HG03095 (cell line): Measurements from ENCODE around the gene PARL.
"Not testable (repeated sequence)": the region's sequence is repeated elsewhere in the genome, so short reads cannot be mapped to it uniquely, and the experiment has no call there.

Experiments used
- ATAC-seq: cut with Tn5 transposase; IDR thresholded peaks from one replicate; pipeline ENCODE4 v1.9.1; 2021; ENCODE audit warnings: moderate library complexity; ENCODE audit not compliant: unreplicated experiment

The PARL gene

GRCh38 chr3:183904833-183905780 is 20.4 kb upstream of the PARL start:
- ATAC-seq = no peak

DNA sequence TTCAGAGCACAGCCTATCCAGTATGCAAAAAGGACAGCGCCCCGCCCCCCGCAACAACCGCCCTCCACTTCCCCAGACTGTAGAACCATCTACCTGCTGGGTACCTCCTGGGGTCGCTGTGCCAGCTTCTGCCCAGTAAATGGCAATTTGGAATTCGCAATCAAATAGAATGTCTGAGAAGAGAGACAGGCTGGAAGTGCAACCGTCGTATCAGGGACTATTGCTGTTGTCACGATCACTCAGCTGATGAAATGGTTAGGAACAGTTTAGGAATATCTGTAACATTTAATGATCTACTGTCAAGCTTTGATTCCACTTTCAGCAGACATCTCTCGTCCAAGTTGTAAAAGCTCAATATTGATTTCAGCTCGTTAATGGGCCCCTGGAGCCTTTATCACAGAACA is 13.3 kb upstream of the PARL start:
- ATAC-seq = no peak

DNA sequence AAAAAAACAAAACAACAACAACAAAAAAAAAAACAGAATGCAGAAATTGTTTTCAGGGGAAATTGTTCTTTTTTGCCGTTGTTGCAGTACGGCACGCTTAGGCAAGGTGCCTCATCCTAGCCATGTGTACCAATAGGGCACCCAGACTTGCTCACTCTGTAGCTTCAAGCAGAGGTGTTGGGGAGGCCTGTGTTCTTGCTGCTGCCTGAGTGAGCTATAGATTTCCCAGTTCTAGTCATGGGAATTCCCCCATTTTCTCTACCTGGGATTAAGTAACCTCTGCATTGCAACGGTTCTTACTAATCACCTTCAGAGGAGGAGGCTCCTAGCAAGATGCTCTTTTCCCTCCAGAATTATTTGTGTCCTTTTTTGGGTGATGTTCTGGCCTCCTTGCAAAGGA is 12.9 kb upstream of the PARL start:
- no peak for ATAC-seq

DNA sequence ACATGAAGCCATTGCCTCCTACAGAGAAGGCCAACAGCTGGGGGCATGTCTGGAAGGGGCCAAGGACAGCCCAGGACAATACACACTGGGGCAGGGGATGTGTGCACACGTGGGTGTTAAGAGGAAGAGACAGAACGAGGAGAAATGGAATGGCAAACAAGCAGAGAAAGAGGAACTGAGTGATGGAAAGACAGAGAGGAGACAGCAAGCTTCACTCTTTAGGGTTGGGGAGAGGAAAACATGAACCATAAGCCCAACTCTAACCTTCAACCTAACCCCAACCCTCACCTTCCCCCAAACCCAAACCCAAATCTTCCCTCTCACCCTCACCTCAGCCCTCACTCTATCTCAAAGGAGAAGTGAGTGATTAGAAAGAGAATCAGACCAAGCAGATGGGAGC is 11.9 kb upstream of the PARL start:
- no peak for ATAC-seq

GRCh38 chr3:183896184-183896583 is 11.5 kb upstream of the PARL start:
- no peak for ATAC-seq

DNA sequence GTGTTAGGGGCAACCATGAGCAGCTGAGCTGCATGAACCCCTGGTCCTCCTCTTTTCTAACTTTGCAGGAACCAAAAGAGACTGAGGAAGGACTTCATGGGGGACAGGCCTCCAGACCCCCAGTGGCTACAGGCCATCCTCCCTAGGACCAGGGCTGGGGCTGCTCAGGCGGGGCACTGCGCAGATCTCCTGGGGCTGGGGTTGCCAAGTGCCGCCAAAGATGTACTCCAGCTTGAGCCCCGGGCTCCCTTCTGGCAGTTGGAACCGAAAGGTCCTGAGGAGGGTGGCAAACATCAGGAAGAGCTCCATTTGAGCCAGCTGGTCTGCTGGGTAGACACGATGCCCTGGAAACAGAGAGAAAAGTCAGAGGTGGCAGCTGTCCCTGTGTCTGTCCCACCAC is 11.1 kb upstream of the PARL start:
- ATAC-seq = no peak

- peak; percentile 55 for ATAC-seq
Measured at GRCh38 chr3:183895296-183895695, 10.6 kb upstream of the PARL start.

DNA sequence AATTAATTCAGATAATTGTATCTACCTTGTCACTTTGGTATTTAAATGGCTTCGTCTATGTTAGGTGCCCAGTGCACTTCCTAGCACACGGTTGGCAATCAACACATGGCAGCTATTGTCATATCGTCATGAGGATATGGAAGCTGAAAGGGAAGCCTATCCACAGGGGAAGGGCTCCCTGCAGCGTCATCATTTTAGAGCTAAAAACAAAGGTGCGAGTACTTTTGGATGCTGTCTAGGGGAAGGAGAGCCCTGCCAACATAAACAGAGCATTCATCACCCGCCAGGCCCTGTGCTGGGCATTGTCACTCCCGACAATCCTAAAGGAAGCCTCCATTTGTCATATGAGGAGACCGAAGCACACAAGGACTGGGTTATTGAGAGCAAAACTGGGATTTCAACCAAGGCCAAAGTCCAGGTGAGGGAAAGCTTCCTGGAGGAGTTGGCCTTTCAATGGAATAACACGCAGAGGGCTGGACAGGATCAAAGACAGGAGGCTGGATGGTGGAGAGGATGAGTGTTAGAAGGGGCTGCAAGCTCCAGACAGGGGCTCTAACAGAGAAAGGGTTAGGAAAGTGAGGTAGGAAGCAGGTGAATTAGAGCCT is 8.0 kb upstream of the PARL start:
- no peak for ATAC-seq

DNA sequence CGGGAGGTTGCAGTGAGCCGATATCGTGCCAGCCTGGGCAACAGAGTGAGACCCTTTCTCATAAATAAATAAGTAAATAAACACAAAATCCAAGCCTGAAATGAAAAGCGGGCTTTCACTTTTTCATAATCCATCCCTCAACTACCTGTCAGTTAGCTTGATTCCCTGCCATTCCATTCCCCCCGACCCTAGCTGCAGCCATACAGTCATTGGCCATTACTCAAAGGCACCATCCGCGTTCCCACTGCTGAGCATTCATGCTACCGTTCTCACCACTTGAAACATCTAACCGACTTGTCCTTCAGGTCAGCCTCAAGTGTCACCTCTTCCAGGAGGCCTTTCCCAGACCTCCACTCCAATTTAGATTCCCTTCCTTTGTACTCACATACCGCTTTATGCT is 1.1 kb upstream of the PARL start:
- ATAC-seq = no peak

GRCh38 chr3:183884097-183884426 is 618 bp downstream of the PARL start:
- ATAC-seq = no peak

DNA sequence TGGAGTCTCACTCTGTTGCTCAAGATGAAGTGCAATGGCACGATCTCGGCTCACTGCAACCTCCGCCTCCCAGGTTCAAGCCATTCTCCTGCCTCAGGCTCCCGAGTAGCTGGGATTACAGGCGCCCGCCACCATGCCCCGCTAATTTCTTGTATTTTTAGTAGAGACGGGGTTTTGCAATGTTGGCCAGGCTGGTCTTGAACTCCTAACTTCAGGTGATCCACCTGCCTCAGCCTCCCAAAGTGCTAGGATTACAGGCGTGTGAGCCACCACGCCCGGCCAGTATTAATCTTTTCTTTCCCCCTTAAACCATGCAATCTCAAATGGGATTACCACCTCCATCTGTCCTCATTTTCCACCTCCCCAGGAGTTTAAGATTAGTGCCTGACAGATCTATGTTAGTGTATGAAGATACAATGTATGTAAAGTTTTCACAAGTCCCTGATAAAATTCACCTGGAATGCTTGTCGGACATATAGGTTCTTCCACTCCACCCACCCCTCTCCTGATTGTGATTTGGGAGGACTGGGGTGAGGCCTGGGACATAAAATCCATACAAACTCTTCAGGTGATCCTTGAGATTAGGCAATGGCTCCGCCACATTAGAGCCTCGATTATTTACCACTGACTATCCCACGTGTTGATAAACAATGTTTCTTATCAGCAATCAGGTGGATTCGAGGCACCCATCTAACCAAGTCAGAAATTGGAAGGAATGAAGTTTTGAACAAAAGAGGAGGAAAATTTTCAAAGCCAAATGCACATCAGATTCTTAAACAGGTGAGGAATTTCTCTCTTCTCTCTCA is 1.2 kb downstream of the PARL start:
- ATAC-seq = no peak

DNA sequence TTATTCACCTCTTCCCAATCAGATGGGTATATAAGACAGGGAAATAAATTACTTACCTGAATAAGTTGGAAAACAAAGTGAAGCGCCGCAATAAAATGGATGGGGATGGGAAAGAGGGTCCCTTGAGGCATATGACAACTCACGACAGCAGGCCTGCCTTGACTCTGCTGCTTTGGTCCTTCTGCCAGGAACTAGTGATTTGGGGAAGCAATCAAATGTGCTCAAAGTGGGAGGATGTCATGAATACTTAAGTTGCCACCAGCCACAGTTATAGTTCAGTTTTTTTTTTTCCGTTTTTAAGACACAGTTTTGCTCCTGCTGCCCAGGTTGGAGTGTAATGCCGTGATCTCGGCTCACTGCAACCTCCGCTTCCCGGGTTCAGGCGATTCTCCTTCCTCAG is 4.6 kb downstream of the PARL start:
- ATAC-seq = no peak

GRCh38 chr3:183879243-183879642 is 5.4 kb downstream of the PARL start:
- ATAC-seq = no peak

- ATAC-seq = no peak
Measured at GRCh38 chr3:183878071-183878470, 6.6 kb downstream of the PARL start.

DNA sequence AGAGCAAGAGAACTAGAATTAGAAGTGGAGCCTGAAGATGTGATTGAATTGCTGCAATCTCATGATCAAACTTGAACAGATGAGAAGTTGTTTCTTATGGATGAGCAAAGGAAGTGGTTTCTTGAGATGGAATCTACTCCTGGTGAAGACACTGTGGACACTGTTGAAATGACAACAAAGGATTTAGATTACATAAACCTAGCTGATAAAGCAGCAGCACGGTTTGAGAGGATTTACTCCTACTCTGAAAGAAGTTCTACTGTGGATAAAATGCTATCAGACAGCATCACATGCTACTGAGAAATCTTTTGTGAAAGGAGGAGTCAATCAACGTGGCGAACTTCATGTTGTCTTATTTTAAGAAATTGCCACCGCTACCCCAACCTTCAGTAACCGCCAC is 7.5 kb downstream of the PARL start:
- ATAC-seq = not testable (repeated sequence)

- ATAC-seq = no peak
Measured at GRCh38 chr3:183875411-183875810, 9.3 kb downstream of the PARL start.

DNA sequence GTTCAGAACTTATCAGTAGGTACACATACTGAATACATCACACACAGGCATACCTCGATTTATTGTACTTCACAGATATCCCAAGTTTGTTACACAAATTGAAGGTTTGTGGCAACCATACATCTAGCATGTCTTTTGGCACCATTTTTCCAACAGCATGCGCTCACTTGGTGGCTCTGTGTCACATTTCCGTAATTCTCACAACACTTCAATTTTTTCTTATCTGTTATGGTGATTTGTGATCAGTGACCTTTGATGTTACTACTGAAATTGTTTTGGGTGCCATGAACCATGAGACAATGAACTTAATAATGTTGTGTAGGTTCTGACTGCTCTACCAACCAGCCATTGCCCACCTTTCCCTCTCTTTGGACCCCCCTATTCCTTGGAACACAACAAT is 10.8 kb downstream of the PARL start:
- no peak for ATAC-seq

DNA sequence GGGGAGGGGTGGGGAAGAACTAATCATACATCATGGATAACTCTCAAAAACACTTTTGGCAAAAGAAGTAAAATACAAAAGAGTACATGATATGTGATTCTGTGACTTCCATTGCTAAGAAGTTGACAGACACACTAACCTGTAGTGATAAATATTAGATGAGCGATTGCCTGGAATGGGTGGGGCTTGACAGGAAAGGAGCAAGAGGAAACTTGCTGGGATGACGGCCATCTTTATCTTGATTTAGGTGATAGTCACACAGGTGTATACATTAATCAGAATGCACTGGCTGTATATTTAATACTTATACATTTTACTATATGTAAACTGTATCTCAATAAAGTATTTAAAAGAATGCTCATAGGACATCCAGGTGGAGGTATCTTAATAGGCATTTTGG is 13.1 kb downstream of the PARL start:
- ATAC-seq = no peak

DNA sequence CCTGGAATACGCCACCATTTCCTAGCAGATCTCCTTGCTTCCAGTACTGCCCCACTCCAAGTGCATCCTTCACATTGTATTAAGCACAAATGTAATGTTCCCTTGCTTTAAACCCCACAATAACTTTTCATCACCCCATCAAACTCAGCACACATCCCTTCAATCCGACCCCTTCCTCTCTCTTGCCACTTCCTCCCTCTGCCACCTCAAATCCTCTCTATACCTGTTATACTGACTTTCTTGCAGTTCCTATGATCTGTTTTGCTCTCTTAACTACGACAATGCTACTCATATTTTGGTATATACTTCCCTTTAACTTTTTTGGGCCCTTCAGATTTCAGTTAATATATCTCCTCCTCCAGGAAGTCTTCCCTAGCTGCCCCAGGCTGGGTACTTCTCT is 14.1 kb downstream of the PARL start:
- no peak for ATAC-seq

DNA sequence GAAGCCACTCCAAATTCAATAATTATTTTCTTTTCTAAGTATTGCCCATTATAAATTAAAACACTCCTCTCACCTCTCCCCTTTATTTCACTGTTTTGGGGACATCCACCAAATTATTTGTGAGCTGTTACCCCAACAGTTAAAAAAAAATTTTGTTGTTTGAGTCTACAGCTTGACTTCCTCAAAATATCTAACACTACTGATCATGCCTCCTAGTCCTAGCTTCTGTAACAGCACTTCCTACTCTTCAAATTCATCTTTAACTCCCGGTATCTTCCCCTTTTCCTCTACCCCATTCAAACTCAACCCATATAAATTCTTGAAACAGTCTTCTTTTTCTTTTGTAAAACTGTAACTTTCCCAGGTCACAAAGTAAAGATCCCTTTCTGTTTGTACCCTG is 15.9 kb downstream of the PARL start:
- ATAC-seq = no peak

- ATAC-seq = no peak
Measured at GRCh38 chr3:183862610-183863009, 22.1 kb downstream of the PARL start.

GRCh38 chr3:183857863-183858262 is 26.8 kb downstream of the PARL start:
- no peak for ATAC-seq
